Upper lobe of right lung (tissue), 1 donor: Measurements from ENCODE around the gene TBKBP1. TPM values are rescaled to one million over a fixed set of nuclear protein-coding genes. Genes with fewer than 3 reads are reported as not detected.

Experiments
- ATAC-seq: fragments of 200-7000 bp; cut with Tn5 transposase; one replicate; pipeline ENCODE4 v1.9.1; 2020; ENCODE audit warnings: mild to moderate bottlenecking, moderate library complexity
- DNase-seq: peaks from one replicate; pipeline ENCODE4 v3.0.0-alpha.2; 2020
- H3K27ac ChIP-seq: fragments of 200-600 bp; one replicate; pipeline ENCODE4 v1.8.0; 2022
- H3K27me3 ChIP-seq: fragments of 200-600 bp; one replicate; pipeline ENCODE4 v1.8.0; 2022; ENCODE audit warnings: mild to moderate bottlenecking
- H3K36me3 ChIP-seq: fragments of 200-600 bp; one replicate; pipeline ENCODE4 v1.8.0; 2022
- H3K4me1 ChIP-seq: fragments of 200-600 bp; one replicate; pipeline ENCODE4 v1.8.0; 2022
- H3K4me3 ChIP-seq: fragments of 200-600 bp; one replicate; pipeline ENCODE4 v1.8.0; 2022; ENCODE audit warnings: mild to moderate bottlenecking
- H3K9me3 ChIP-seq: fragments of 200-600 bp; one replicate; pipeline ENCODE4 v1.8.0; 2022
- CTCF ChIP-seq: fragments of 200-600 bp; IDR thresholded peaks from one replicate; pipeline ENCODE4 v1.8.0; 2022; ENCODE audit warnings: antibody characterized with exemption
- intact Hi-C: fragments of 100-400 bp; cut with DNase I; formaldehyde crosslinking; loops from one replicate; pipeline ENCODE4 v1.11.0; 2022
- total RNA-seq: library from RNA; stranded (reverse); fragmentation: NEBNext Ultra II Directional; extraction: Animal tissue kit (Norgen Biotek cat#: 25700); gene quantifications from one replicate; pipeline ENCODE4 v1.2.1, GENCODE V29; 2021
- donor health status: DM: no; HTN: yes; CAD: no; lungs with severe emphysema.

Gene TBKBP1
- total RNA-seq, 1 donor from 2014 or later: 14.7 TPM

GRCh38 chr17:47650525-47651522 lies 43.1 kb upstream of the TBKBP1 start:
- peaks cover 41% of the 10 kb centered on the region for H3K36me3 ChIP-seq
- no peak for TF ChIP-seq CTCF
- ATAC-seq (peak; percentile 81), DNase-seq (peak; percentile 98)
- peaks cover 32% of the 10 kb centered on the region for H3K4me1 ChIP-seq
- peak overlapping the region; percentile 92 for H3K4me3 ChIP-seq
- intact Hi-C loops: no loop called here
- no peaks in the 10 kb centered on the region for H3K27me3 ChIP-seq
- H3K9me3 ChIP-seq: no peaks in the 10 kb centered on the region
- peak overlapping the region; percentile 86 for H3K27ac ChIP-seq

- Histone ChIP-seq H3K27me3 (no peaks in the 10 kb centered on the region), H3K36me3 (peaks cover 49% of the 10 kb centered on the region), H3K9me3 (no peaks in the 10 kb centered on the region), H3K27ac (no peak overlapping the region), H3K4me3 (no peak overlapping the region), H3K4me1 (peaks cover 32% of the 10 kb centered on the region)
- no peak for TF ChIP-seq CTCF
- DNase-seq: no peak
- no peak for ATAC-seq
- intact Hi-C loops: no loop called here
Measured at GRCh38 chr17:47651704-47652103, 42.3 kb upstream of the TBKBP1 start.

GRCh38 chr17:47652570-47652969 lies 41.4 kb upstream of the TBKBP1 start:
- ATAC-seq (no peak), DNase-seq (no peak)
- Histone ChIP-seq H3K9me3 (no peaks in the 10 kb centered on the region), H3K27me3 (no peaks in the 10 kb centered on the region), H3K36me3 (peaks cover 58% of the 10 kb centered on the region), H3K27ac (no peak overlapping the region), H3K4me3 (no peak overlapping the region), H3K4me1 (peaks cover 32% of the 10 kb centered on the region)
- TF ChIP-seq CTCF: no peak
- intact Hi-C loops: no loop called here

- intact Hi-C loops: no loop called here
- Histone ChIP-seq H3K36me3 (peaks cover 67% of the 10 kb centered on the region), H3K4me1 (peaks cover 28% of the 10 kb centered on the region)
Measured at GRCh38 chr17:47653442-47653841, 40.5 kb upstream of the TBKBP1 start.

GRCh38 chr17:47654991-47655390 lies 39.0 kb upstream of the TBKBP1 start:
- no peak overlapping the region for H3K27ac ChIP-seq
- no peaks in the 10 kb centered on the region for H3K9me3 ChIP-seq
- no peak for TF ChIP-seq CTCF
- H3K4me1 ChIP-seq: peaks cover 29% of the 10 kb centered on the region
- H3K4me3 ChIP-seq: no peak overlapping the region
- no peaks in the 10 kb centered on the region for H3K27me3 ChIP-seq
- ATAC-seq (no peak), DNase-seq (no peak)
- intact Hi-C loops: no loop called here
- H3K36me3 ChIP-seq: peaks cover 82% of the 10 kb centered on the region

More at GRCh38 chr17:47653442-47653841, 40.5 kb upstream of the TBKBP1 start:
- no peak for TF ChIP-seq CTCF
- H3K27me3 ChIP-seq: no peaks in the 10 kb centered on the region
- no peak overlapping the region for H3K27ac ChIP-seq
- ATAC-seq (no peak), DNase-seq (no peak)
- H3K9me3 ChIP-seq: no peaks in the 10 kb centered on the region
- no peak overlapping the region for H3K4me3 ChIP-seq
